ENCODE data around the gene VPS35L.

Gene VPS35L

GRCh38 chr16:19599968-19600716, 44.6 kb downstream of the VPS35L start:
- DNase-seq: no peak

- no peak for DNase-seq
Observed at GRCh38 chr16:19601083-19601976, 45.8 kb downstream of the VPS35L start.

- DNase-seq: no peak
Observed at GRCh38 chr16:19604911-19605310, 49.4 kb downstream of the VPS35L start.

- no peak for DNase-seq
Observed at GRCh38 chr16:19605701-19606100, 50.2 kb downstream of the VPS35L start.

- DNase-seq: no peak
Observed at GRCh38 chr16:19607616-19608280, 52.2 kb downstream of the VPS35L start.

GRCh38 chr16:19609359-19609758, 53.9 kb downstream of the VPS35L start:
- DNase-seq: no peak

- no peak for DNase-seq
Observed at GRCh38 chr16:19610200-19610599, 54.7 kb downstream of the VPS35L start.

GRCh38 chr16:19613834-19614233, 58.3 kb downstream of the VPS35L start:
- no peak for DNase-seq

GRCh38 chr16:19616241-19616640, 60.7 kb downstream of the VPS35L start:
- no peak for DNase-seq

- DNase-seq: no peak
Observed at GRCh38 chr16:19618876-19619275, 63.4 kb downstream of the VPS35L start.

GRCh38 chr16:19621445-19621844, 65.9 kb downstream of the VPS35L start:
- no peak for DNase-seq

- no peak for DNase-seq
Observed at GRCh38 chr16:19625039-19625438, 69.5 kb downstream of the VPS35L start.

- no peak for DNase-seq
Observed at GRCh38 chr16:19636436-19637267, 81.1 kb downstream of the VPS35L start.

GRCh38 chr16:19639986-19640421, 84.5 kb downstream of the VPS35L start:
- no peak for DNase-seq

- DNase-seq: no peak
Observed at GRCh38 chr16:19642501-19642900, 87.0 kb downstream of the VPS35L start.

GRCh38 chr16:19644877-19645276, 89.4 kb downstream of the VPS35L start:
- no peak for DNase-seq

- DNase-seq: no peak
Observed at GRCh38 chr16:19645557-19645981, 90.1 kb downstream of the VPS35L start.

- DNase-seq: no peak
Observed at GRCh38 chr16:19649980-19650379, 94.5 kb downstream of the VPS35L start.

- no peak for DNase-seq
Observed at GRCh38 chr16:19654147-19654546, 98.6 kb downstream of the VPS35L start.

- DNase-seq: no peak
Observed at GRCh38 chr16:19655242-19655777, 99.8 kb downstream of the VPS35L start.

- peak; percentile 58 for DNase-seq
Observed at GRCh38 chr16:19657831-19658230, 102.3 kb downstream of the VPS35L start.

GRCh38 chr16:19659554-19659953, 104.1 kb downstream of the VPS35L start:
- no peak for DNase-seq
